Daoy (cell line): ENCODE results near the gene SUFU. TPM values are rescaled to one million over a fixed set of nuclear protein-coding genes. Genes with fewer than 3 reads are reported as not detected.

ENCODE experiments used
- DNase-seq: peaks from one replicate; pipeline ENCODE4 v3.0.0-alpha.2; 2015; ENCODE audit warnings: low read depth
- total RNA-seq: library from RNA; depleted of rRNA; stranded (reverse); fragments of >200 nt; shearing (Covaris generic); gene quantifications from 2 replicates; pipeline ENCODE4 v1.2.3, GENCODE V29; 2014

The SUFU gene
- total RNA-seq, 1 experiment from 2014 or later, result 0.40 TPM

- DNase-seq, result no peak
Observed at GRCh38 chr10:102595897-102596296, 92.1 kb downstream of the SUFU start.

DNA sequence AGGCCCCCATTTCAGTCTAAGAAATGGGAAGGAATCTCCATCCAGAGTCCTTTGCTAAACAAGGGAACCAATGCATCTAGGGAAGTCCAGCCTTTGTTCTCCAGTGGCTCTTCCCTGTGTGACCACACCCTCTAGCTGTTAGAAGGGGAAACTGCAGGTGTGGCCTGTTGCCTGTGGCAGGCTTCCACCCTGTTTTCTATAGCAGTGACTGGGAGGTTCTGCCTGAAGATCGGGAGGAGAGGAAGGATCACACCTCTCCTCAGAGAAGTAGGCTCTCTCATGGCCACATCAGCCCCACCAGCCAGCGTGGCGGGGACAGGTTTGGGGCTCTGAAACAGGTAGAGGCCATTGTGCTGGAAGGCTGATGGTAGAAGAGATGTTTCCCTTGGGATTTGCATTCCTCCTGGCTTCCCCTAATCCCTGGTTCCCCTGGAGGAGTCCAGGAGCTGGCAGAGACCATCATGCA is 92.8 kb downstream of the SUFU start:
- peak; percentile 57 for DNase-seq

GRCh38 chr10:102597131-102597991 is 93.6 kb downstream of the SUFU start:
- DNase-seq, result no peak

DNA sequence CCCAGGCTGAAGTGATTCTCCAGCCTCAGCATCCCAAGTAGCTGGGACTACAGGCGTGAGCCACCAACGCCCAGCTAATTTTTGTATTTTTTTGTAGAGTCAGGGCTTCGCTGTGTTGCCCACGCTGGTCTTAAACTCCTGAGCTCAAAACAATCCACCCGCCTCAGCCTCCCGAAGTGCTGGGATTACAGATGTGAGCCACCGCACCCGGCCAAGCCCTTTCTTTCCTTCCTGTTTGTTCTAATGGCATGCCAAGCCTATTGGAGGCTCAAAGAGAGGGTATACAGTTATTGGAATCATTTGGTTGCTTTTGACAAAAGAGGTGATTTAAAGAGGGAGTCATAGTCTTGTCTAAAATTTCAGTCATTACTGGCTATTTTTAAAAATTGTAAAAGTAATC is 94.5 kb downstream of the SUFU start:
- no peak for DNase-seq

- DNase-seq, result peak; percentile 29
Observed at GRCh38 chr10:102599565-102600327, 96.0 kb downstream of the SUFU start.

GRCh38 chr10:102600816-102601215 is 97.0 kb downstream of the SUFU start:
- no peak for DNase-seq

DNA sequence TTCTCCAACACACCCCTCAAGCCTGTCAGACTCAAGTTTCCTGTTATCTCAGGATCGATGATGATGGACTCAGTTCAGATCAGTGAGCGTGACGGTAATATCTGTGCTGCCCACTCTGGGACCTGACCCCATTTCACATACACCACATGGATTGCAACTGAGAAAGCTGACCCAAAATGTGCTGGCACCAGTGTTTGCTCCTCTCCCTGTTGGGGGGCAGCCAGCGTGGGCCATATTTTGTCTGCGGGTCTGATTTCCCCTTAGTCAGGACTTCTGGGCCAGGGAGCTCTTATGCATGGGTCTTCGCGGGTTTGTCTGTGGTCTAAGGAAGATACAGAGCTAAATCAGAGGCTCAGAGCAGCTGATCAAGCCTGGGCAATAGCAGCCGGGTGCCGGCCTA is 97.9 kb downstream of the SUFU start:
- DNase-seq, result no peak

DNA sequence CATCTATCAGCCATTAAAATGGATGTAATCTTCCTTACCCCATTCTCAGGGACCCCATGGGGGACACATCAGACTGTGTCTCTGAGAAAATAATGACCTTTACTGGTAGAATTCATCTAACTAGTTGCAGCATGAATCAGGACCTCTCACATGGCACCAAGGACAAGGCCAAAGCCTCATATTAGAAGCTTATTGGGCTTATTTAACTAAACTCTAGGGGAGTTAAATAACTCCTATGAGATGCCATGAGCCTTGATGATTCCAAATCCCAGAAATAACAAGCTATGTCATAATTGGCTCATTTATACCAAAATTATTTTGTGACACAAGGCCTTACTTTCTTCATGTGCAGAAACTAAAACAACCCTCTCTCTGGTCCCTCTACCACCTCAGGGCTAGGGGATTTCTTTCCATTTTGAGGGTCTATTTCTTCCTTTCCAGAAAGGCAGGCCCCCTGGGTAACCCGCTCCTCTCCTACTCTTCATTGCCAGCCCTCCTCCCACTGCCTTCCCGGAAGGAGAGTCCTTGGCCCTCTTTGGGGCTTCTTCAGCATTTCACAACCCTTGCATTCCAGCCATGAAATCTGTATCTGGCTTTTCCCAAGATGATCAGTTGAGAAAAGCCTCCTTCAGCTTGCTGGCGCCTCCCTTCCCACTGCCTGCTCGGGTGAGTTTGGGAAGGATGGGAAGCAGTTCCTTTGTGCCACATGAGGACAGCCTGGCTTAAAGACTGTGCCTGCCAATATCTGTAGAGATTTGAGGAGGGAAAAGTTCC is 98.7 kb downstream of the SUFU start:
- no peak for DNase-seq

GRCh38 chr10:102603946-102604345 is 100.2 kb downstream of the SUFU start:
- no peak for DNase-seq

DNA sequence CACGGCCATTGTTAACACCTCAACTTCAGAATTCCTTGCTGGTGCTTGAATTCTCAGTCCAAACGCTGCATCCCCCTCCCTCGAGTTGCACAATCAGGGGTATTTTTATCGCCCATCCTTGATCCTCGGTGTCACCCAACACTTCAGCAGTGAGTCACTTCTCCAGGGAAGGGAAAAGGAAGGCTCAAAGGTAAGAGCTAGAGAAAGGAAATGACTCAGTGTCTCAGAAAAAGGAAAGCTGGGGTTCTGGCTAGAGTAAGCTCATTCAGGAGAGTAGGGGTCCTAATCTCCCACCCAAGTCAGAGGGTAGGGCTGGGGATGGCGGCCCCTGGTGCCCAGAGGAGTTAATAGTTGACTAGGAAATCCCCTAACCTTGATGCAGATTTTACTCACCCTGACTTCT is 100.7 kb downstream of the SUFU start:
- DNase-seq, result peak; percentile 86

DNA sequence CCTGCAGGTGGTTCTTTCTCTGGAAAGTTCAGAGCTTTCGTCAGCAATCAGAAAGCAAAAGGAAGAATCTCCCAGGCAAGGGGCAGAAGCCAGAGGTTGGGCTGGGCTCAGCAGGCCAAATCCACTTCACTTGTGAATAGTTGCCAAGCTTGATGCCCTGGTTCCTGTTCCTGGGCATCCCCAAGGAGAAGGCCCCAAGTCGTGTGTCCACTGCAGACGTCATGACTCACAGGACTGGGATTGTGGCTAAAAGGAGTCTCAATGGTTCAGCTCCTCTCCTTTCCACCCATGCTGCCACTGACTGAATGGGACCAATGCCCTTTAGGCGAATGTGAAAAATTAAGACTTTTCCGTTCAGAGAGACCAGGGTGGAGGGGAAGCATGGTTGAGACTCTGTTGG is 101.9 kb downstream of the SUFU start:
- peak; percentile 56 for DNase-seq

DNA sequence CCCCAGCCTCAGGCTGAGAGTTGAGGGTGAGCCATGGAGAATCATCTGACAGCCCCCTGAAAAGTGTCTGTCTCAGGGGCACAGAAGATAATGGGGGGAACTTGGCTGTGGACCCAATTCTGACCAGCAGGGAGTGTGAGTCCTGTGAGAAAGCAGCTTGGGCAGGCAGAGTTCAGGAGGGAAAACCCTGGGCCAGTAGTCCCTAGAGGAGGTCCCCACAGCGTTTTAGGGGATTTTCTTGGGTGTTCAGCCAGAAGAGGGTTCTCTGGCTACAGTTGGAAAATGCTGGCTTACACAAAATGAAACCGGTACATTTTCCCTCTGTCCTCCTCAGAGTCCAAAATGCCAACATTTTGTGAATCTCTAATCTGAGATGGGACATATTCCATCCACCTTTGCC is 104.7 kb downstream of the SUFU start:
- no peak for DNase-seq

GRCh38 chr10:102610441-102610887 is 106.7 kb downstream of the SUFU start:
- DNase-seq, result no peak

DNA sequence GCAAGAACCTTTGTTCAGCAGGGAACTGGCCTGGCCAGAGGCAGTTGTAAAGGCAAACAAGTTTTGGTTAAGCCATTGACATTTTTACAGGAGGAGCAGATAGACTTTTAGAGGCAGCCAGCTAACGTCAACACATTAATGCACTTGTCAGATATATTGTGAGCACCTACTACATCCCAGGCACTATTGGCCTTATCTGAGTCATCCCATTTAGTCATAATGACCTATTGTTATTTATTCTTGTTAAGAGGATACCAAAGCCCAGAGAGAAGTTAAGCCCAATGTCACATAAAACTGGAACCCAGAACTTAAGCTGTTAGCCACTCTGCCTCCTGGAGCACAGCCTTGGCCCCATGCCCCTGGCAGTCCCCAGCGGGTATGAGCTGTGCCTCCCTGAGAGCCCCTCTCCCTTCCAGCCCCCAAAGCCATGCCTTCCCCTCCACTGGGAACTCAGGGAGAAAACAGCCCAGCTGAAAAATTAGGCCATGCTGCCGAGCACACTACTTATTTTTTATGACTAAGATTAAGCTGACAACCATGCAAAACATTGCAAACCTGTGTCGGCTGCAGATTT is 107.8 kb downstream of the SUFU start:
- DNase-seq, result no peak

GRCh38 chr10:102612964-102613275 is 109.1 kb downstream of the SUFU start:
- no peak for DNase-seq

GRCh38 chr10:102613286-102613685 is 109.5 kb downstream of the SUFU start:
- DNase-seq, result no peak

DNA sequence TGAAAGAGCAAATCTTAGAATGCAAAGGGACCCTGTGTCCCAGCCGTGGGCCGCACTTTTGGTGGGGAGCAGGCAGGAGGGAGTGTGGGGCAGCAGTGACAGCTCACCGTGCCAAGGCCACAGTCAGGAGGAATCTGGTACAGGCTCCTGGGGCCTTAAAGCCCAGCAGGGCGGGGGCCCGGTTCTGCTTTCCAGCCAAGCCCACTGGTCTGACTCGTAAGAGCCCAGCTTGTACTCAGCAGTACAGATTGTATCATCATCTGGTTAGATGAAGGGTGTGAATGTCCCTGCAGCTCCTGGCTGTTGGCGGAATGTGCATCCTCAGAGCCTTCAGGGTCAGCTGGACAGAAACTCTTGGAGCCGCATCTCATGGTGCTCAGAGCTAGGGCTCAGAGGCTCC is 110.0 kb downstream of the SUFU start:
- no peak for DNase-seq

- no peak for DNase-seq
Observed at GRCh38 chr10:102614888-102615287, 111.1 kb downstream of the SUFU start.

DNA sequence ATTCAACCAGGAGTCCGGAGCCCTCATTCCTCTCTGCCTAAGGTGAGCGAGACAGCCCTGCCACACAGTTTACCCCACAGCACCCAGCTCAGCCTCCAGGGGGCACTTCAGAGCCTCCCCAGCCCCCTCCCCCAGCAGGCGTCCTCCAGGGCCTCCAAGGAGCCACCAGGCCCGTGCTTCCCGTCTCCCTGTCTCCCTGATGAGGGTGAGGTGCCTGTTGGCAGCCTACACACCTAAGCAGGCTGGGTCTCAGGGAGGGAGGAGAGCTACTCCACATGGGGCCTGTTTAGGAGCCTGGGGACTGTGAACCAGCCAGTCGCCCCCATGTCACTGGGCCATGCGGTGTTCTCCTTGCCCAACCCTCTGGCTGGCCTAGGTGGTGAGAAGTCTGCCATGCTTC is 111.6 kb downstream of the SUFU start:
- peak; percentile 38 for DNase-seq

- DNase-seq, result no peak
Observed at GRCh38 chr10:102616066-102616770, 112.4 kb downstream of the SUFU start.

GRCh38 chr10:102617041-102617440 is 113.3 kb downstream of the SUFU start:
- DNase-seq, result no peak
